ENCODE data around the gene ABTB2. TPM values are rescaled to one million over a fixed set of nuclear protein-coding genes. Genes with fewer than 3 reads are reported as not detected.

ABTB2 gene
- total RNA-seq, 1 experiment from 2014 or later = 5.5 TPM

GRCh38 chr11:34222030-34222429 is 135.8 kb downstream of the ABTB2 start:
- no peak overlapping the region for H2AK5ac ChIP-seq (ENCODE audit: insufficient read length, low read length)
- no peak overlapping the region for H2BK120ac ChIP-seq (ENCODE audit: low read depth, low read length, poor library complexity, severe bottlenecking)
- no peak overlapping the region for H3K23ac ChIP-seq (ENCODE audit: insufficient read length, low read depth, low read length)
- no peaks in the 10 kb centered on the region for H4K20me1 ChIP-seq (ENCODE audit: control insufficient read depth, insufficient read depth, insufficient read length)
- H3K9ac ChIP-seq (ENCODE audit: extremely low read depth, insufficient read length, low read length) = no peak overlapping the region
- no peaks in the 10 kb centered on the region for H3K23me2 ChIP-seq (ENCODE audit: insufficient read length, low read depth, low read length, poor library complexity, severe bottlenecking)
- H4K8ac ChIP-seq (replicated peaks; ENCODE audit: insufficient read length, low read depth, low read length) = no peak overlapping the region
- no peak overlapping the region for H3K18ac ChIP-seq (ENCODE audit: insufficient read length, low read depth, low read length)
- H3K14ac ChIP-seq (ENCODE audit: insufficient read depth, low read length) = no peak overlapping the region
- no peak overlapping the region for H2BK5ac ChIP-seq (ENCODE audit: insufficient read length, low read length)
- no peak overlapping the region for H3K4me2 ChIP-seq (ENCODE audit: insufficient read depth, insufficient read length, low read length)
- H3K4me1 ChIP-seq (ENCODE audit: insufficient read depth, low read length) = no peaks in the 10 kb centered on the region; the same call in 1 of the 2 replicates
- no peak for DNase-seq
- H2BK12ac ChIP-seq (ENCODE audit: insufficient read length, low read depth, low read length) = no peak overlapping the region
- no peak overlapping the region for H2BK20ac ChIP-seq (ENCODE audit: low read depth, low read length, poor library complexity, severe bottlenecking)
- H3K56ac ChIP-seq (ENCODE audit: insufficient read length, low read depth, low read length) = no peak overlapping the region
- no peak overlapping the region for H2BK15ac ChIP-seq (ENCODE audit: low read depth, low read length)
- H3K4ac ChIP-seq (ENCODE audit: low read depth, low read length) = no peak overlapping the region
- Mint-ChIP-seq H3K27me3 (ENCODE audit: low read depth) (no peaks in the 10 kb centered on the region), H3K36me3 (ENCODE audit: insufficient read depth in 1 of 3, low read depth in 3 of 3) (no peaks in the 10 kb centered on the region), H3K9me3 (no peaks in the 10 kb centered on the region), H3K4me3 (no peak overlapping the region), H3K4me1 (peaks cover 16 to 17% of the 10 kb centered on the region in 2 experiments), H3K27ac (no peak overlapping the region)
- no peak overlapping the region for H3K27ac ChIP-seq (ENCODE audit: insufficient read length, low read depth, low read length)
- H4K91ac ChIP-seq (ENCODE audit: insufficient read length, low read depth, low read length) = no peak overlapping the region
- H3K27me3 ChIP-seq (ENCODE audit: insufficient read depth, low read length) = no peaks in the 10 kb centered on the region
- H2AFZ ChIP-seq (ENCODE audit: low read length) = no peak overlapping the region
- H4K5ac ChIP-seq (ENCODE audit: insufficient read length, low read depth, low read length) = no peak overlapping the region
- H3K79me2 ChIP-seq (ENCODE audit: insufficient read depth, low read length) = no peaks in the 10 kb centered on the region
- no peak overlapping the region for H3T11ph ChIP-seq (ENCODE audit: low read length)
- no peaks in the 10 kb centered on the region for H3K9me3 ChIP-seq (ENCODE audit: control insufficient read depth, low read depth, low read length)
- H3K79me1 ChIP-seq (ENCODE audit: insufficient read depth, low read depth, low read length, poor library complexity, severe bottlenecking) = no peaks in the 10 kb centered on the region
- TF ChIP-seq CTCF (conservative IDR thresholded peaks at IDR 0.05) = no peak
